Fibroblast of pulmonary artery (primary cell): ENCODE measurements around the gene DCAF15.

Experiments used
- DNase-seq: peaks from one replicate; pipeline ENCODE4 v3.0.0-alpha.2; 2010; ENCODE audit warnings: low read depth
- H3K4me3 ChIP-seq: replicated peaks from 2 replicates; pipeline ENCODE4 v1.5.1; 2011; ENCODE audit warnings: low read depth, mild to moderate bottlenecking, control low read depth, low read length, moderate library complexity
- CTCF ChIP-seq: IDR thresholded peaks from 2 replicates; pipeline ENCODE4 v1.5.1; 2011; ENCODE audit warnings: mild to moderate bottlenecking, control low read depth, low read length, inconsistent platforms; ENCODE audit errors: missing control alignments

DCAF15 gene

GRCh38 chr19:13937479-13938300 is 14.6 kb upstream of the DCAF15 start:
- H3K4me3 ChIP-seq, result peak overlapping the region; percentile 35
- DNase-seq, result no peak
- TF ChIP-seq CTCF, result no peak

GRCh38 chr19:13938301-13939064 is 13.8 kb upstream of the DCAF15 start, which contains the start of gene PODNL1:
PODNL1 (minus strand) TSS chr19:13938417; CDS start chr19:13938181, 236 bp downstream.
- DNase-seq, result peak; percentile 64
- peak within 1 kb of the TSS; percentile 35 for H3K4me3 ChIP-seq
- no peak for TF ChIP-seq CTCF

GRCh38 chr19:13942023-13942684 is 10.2 kb upstream of the DCAF15 start:
- H3K4me3 ChIP-seq, result no peak overlapping the region
- TF ChIP-seq CTCF, result no peak
- no peak for DNase-seq

GRCh38 chr19:13946414-13946813 is 5.9 kb upstream of the DCAF15 start:
- DNase-seq, result no peak
- TF ChIP-seq CTCF, result no peak

GRCh38 chr19:13951043-13951442 is 1.3 kb upstream of the DCAF15 start:
- TF ChIP-seq CTCF, result no peak
- no peak for DNase-seq
- no peak overlapping the region for H3K4me3 ChIP-seq

More at GRCh38 chr19:13946414-13946813, 5.9 kb upstream of the DCAF15 start:
- H3K4me3 ChIP-seq, result no peak overlapping the region

- no peak for DNase-seq
- peak overlapping the region; percentile 51 for H3K4me3 ChIP-seq
- TF ChIP-seq CTCF, result no peak
Measured at GRCh38 chr19:13951799-13952153, 533 bp upstream of the DCAF15 start.
